Sigmoid colon (tissue), 4 donors: Measurements from ENCODE around the gene RASA1.
A peak's percentile ranks its signal among the peaks of the same experiment; 100 is the strongest.

Experiments
- CTCF ChIP-seq, 4 experiments: fragments of 450-650 bp in 3 of 4; fragments of 200-600 bp in 1 of 4; IDR thresholded peaks; one replicate each; pipeline ENCODE4 v1.5.1; 2016 to 2019; ENCODE audit warnings: antibody characterized with exemption in 4 of 4, mild to moderate bottlenecking in 3 of 4, moderate library complexity in 2 of 4
- POLR2AphosphoS5 ChIP-seq, 4 donors: sonication (generic); formaldehyde crosslinking; IDR thresholded peaks; one replicate each; pipeline ENCODE4 v1.6.1; 2017; ENCODE audit warnings: antibody characterized with exemption in 4 of 4

GRCh38 chr5:87411973-87412629 lies 144.4 kb downstream of the RASA1 start:
- TF ChIP-seq CTCF (IDR thresholded peaks at IDR 0.05) (no peak), POLR2AphosphoS5 (IDR thresholded peaks at IDR 0.05) (peak in 1 of 4 donors; percentile 28)
